Stimulated activated CD4-positive, alpha-beta T cell treated with anti-CD3 and anti-CD28 coated beads, Interleukin-2, amount 100 ng/mL, for 4 hours (primary cell): ENCODE measurements around the gene BCHE.
"Not testable (repeated sequence)": the region's sequence is repeated elsewhere in the genome, so short reads cannot be mapped to it uniquely, and the experiment has no call there.

Experiments used
- DNase-seq: peaks from one replicate; pipeline ENCODE4 v3.0.0-alpha.2; 2020; ENCODE audit warnings: low read depth

BCHE gene

DNA sequence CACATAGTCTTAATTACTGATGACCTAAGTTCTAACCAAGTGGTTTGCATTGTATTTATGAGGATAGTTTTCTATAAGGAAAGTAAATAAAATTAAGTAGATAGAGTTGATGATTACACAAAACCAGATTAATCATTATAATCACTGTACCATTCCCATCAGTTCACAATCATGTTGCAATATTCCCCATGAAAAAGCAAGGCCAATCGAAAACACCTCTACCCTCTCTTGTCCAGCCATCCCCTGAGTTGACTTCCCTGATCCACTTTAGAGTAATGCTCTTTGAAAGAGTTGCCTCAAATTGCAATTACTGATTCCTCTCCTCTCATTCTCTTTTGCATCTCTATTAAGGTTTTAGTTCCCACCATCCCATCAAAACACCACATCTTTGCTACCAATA, 21.0 kb downstream of the BCHE start:
- no peak for DNase-seq

DNA sequence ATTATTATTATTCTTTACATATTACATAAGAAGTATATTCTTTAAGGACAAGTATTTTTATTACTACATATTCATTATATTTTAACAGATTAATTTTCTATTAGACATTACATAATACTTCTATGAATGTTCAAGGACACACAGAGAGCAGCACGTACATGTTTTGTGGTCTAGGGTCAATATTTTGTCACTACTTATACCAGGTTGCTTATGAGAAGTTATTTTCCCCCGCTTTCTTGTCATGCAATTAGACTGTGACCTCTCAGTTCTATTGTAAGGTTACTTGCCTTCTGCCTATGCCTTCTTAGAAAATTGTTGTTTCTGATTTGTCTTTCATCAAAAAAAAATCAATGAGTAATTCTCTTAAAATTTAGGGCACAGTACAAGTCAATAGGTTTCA, 21.5 kb downstream of the BCHE start:
- DNase-seq = no peak

DNA sequence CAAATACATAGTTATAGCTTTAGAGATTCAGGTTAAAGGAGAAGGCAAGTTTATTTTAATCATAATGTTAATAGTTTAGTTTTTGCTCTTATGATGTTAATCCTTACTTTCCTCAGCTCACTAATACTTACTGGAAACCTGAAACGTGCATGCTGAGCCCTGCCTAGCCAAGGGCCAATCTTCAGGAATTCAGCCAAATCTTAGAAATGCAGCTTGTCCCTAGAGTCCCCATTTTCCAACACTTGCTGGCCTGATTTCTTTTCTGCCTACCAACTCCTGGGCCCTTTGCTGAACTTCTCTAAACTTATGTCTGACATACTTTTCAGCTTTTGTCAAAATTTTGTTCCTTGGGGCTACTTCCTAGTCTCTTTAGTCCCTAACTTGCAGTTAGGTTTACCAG, 22.8 kb downstream of the BCHE start:
- no peak for DNase-seq

DNA sequence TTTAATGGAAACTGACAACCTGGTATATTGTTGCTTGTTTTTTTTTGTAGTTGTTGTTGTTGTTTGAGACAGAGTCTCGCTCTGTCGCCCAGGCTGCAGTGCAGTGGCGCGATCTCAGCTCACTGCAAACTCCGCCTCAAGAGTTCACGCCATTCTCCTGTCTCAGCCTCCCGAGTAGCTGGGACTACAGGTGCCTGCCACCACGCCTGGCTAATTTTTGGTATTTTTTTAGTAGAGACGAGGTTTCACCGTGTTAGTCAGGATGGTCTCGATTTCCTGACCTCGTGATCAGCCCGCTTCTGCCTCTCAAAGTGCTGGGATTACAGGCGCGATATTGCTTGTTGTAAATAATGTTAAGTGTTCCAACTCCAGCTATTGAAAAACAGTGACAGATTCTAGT, 29.3 kb downstream of the BCHE start:
- DNase-seq = not testable (repeated sequence)

DNA sequence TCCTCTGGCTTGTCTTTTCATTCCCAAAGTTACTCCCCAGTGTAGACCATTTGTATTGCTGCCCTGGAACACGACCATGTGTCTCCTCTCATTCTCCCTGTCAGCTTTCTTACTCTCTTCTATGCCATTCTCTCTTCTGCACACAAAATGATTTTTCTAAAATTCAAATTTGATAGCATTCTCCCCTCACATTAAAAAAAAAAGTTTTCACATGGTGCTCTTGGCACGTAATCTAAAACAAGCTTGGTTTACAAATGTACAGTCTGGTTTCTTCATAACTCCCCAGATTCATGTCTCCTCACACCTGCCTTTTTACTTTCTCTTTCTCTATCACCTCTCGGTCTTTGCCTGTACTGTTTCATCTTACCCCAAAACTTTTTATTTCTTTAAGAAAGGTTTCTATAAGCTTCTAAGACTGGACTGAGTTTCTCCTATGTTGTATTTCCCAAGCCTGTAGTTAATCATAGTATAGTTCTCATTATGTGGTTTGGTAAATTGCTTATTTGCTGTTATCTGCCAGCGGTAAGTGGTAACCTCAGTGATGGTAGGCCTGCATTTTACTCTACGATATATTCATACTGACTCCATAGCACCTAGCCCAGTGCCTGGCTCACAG, 31.2 kb downstream of the BCHE start:
- no peak for DNase-seq

DNA sequence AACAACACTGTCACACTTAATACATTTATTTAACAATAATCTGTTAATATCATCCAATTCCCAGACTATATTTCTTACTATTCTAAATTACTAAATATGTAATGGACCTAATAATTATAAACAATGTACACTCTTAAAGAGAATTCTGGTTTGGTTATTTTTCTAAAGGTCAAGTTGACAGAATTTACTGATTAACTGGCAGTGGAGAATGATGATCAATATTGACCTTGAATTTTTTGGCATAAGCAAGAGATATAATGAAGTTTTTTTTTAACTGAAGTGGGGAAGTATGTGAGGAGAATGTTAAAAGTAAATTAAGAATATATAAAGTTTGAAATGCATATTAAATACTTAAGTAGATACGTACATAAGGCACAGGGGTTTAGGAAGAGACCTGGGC, 33.8 kb downstream of the BCHE start:
- DNase-seq = no peak

DNA sequence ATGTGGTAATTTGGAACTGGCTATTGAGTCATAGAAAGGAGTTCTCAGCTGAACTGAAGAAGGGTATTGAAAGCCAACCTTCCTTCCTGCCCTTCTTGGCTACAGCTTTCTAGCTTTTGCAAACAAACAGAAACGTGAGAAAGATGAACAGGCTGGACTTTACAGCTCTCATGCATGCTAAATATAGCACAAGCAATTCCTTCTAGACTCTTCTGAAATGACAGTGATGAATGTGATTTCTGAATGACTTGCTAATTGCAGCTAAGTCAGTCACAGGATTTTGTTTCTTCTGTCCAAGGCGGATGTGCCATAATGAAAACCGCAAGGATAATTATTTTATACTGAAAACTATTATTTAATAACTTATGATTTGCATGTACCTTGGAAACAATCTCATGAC, 36.3 kb downstream of the BCHE start:
- DNase-seq = no peak

DNA sequence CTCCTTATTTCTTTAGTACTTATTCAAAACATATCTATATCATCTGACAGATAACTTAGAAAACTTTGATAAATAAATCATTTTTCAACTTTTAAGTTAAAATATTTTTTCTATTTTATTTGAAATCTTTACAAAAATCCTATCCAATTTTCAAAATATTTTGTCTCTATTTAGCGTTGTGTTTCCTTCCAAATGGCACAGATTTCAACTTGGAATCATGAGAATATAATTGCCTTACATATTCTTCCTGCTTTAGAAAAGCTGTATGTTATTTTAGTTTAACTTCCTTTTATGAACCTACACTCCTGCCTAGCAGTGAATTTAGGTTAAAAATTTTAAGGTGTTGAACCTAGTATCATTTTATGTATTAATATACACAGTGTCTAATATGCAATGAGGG, 38.2 kb downstream of the BCHE start:
- DNase-seq = no peak

DNA sequence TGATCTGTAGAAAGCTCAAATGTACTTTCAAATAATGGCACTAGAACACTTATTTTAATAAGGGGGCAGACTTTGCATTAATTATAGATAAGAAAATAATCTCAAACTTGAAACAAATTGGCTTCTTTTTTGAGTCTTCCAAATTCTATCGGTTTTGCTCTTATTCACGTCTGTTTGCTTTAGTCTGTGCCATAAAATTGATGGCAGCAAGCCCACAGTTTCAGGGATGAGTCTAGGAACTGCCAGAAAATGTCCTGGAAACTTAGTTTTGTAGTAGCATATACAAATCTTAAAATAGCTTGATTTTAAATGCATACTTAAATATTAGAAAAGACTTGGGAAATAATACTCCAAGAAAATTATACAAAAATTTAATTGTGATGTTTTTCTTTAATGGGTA, 39.7 kb downstream of the BCHE start:
- DNase-seq = no peak

DNA sequence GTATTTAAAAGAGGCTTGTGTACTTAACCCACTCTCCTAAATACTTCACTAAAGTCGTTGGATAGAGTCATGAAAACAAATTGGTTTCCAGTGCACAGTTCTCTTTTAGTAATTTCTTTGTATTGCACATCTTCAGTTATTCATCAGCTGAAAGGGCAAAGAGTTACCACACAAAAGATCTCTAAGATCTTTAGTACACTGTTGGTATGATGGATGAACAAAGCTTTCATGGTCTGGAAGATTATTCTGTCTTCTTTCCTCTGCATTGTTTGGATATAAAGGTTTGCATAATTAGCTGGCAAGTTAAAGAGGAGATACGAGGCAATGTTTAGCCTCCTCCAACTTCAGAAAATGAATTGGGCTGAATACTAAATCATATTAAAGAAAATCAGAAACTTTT, 40.5 kb downstream of the BCHE start:
- no peak for DNase-seq

DNA sequence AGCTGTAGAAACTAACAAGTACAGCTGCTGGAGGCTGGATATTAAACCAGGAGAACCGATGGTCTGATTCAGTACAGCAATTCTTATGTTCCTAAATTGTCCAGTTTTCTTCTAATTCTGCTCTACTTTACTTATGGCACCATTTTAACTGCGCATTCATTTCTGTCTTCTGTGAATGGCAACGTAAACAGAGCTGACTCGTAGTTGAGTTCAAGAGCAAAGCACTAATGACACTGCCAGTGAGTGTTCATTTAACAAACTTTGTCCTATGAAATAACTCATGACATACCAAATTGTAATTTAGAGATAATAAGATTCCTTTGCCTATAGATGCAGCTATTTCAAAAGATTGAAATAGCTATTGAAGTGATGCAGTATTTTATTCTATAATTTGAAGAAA, 48.7 kb downstream of the BCHE start:
- DNase-seq = no peak

DNA sequence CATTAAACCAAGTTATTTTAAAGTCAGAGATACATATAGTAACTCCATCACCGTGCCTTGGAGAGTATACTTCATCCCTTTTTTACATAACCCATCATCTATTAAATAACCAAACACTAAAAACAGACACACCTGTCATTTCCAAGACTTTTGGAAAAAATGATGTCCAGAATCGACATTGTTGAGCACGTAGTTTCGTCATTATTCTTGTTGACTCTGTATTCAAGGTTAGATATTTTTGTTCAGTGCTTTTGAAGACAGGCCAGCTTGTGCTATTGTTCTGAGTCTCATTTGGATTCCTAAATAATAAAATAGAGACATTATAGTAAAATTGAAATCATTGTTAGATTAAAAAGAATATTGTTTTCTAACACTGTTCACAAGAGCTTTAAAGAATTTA, 51.2 kb downstream of the BCHE start:
- DNase-seq = no peak

DNA sequence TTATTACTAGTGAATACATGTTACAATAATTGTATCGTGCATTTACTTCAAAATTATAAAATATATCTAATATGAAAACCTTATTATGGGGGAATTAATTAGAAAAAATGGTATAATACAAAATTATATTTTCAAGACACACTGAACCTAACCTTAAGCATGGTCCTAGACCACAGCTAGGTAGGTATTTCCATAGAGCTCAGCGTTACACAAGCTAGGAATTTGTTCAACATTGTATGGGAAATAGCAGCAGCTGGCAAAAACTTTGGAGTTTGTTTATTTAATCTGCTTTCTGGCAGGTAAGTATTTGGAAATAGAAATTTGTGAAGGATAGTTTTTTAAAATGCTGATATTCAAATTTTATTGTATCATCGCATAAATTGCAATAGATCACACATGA, 52.9 kb downstream of the BCHE start:
- DNase-seq = no peak

DNA sequence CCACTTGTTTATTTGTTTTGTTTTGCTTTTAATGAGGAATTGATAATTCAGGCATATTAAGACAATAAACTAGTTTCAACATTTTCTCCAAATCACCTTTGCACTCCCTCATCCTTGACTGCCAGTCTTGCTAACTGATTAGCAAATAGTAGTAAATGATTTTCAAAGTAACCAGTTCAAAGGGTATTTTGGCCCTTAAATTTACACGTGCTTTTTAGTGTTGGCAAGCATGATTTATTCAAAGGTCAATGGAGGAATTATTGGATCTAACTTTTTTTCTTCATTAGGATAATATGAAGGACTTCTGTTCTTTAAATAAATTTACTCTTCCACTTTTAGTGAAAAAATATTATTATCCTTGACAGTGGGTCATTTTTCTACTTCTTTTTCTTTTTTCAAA, 53.8 kb downstream of the BCHE start:
- no peak for DNase-seq

DNA sequence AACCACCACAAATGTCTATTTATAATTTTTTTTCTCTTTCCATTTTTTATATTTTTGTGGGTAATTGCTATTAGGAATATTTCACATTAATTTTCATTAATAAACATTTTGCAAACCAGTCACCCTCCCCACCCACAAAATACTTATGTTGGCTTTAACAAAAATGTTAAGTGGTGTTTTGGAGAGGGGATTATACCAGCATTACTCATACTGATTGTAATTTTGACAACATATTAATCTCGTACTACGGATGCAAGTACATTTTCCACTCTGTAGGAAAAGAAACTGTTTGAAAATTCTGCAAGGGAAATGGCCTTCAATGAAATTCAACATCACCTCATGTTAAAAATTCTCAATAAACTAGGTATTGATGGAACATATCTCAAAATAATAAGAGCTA, 58.3 kb downstream of the BCHE start:
- DNase-seq = no peak

DNA sequence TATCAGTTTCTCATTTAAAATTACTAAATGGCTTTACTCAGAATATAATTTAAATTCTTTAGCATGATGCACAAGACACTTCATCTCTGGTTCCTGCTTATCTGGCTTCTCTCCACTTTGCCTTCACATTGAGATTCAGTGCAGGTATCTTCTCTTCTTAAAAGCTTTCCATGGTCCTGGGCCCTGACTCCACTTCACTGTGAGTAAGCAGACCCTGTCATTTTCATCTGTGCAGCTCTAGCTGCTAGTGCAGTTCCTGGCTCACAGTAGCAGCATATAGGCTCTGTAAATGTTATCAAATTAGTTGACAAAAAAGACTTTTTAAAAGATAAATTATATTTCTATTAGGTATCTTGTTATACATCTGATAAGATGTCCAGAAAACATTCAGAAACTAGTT, 58.8 kb downstream of the BCHE start:
- no peak for DNase-seq

DNA sequence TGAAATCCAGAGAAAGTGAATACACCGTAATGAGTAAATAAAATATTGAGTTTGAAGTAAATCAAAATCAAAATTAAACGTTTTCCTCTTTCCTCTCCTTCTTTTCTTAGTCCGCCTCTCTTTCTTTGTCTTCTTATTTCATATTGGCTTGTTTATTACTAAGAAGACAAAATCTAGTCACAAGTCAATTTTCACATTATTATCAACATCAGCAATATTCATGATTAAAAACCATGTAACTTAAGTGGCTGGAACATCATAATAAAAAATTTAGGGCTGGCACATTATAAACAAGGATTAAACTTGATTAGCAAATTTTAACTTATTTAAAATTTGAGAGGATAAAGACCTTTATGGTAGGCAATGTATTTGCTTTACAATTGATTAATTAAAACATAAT, 61.4 kb downstream of the BCHE start:
- no peak for DNase-seq

DNA sequence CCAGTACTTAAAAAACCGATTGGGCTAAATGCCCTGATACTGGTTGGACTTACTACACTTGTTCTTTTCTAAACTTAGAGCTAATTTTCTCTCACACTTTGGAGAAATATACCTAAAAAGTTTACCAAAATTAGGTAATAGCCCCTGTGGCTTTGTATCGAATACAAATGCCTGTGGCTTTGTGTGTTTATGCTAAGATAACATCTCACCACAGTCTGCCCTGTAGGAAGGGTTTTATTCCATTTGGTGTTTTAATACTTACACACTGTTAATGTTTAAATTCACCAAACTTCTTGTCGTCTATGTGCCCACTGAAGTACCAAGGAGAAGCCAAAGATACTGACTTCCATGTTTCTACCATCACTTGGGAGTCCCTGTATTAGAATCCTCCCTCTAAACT, 66.4 kb downstream of the BCHE start:
- no peak for DNase-seq

DNA sequence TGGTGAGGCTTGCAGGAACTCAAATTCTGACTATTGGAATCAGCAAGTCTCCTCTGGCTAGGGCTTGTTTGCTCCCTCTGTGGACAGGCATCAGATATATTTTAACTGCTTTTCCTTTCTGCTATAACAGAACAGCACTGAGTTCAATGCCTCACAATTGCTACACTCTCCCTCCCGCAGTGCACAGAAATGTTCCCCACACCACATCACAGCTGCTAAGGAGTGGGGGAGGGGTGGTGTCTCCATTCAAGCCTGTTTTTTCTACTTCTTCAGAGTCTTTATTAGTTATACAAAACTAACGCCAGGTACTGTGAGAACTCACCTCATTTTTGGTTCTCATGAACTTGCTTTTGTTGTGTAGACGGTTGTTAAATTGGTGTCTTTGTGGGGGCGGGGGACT, 68.5 kb downstream of the BCHE start:
- DNase-seq = no peak

DNA sequence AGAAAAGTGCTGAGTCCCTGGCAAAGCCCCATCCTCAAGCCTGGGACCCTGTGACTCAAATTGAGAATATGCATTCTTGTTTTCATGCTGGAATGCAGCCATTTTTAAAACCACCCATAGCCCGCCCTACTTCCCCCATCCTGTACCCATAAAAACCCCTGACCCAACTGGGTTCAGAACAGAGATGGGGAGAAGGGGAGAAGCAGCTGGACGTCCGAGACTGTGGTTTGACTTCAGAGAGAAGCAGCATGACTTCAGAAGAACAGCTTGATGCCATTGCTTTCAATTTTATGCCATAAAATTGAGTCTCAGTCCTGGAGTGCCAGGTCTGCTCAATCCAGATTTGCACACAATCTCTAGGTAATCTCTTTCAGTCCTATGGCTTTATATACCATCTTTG, 78.2 kb downstream of the BCHE start:
- DNase-seq = no peak

DNA sequence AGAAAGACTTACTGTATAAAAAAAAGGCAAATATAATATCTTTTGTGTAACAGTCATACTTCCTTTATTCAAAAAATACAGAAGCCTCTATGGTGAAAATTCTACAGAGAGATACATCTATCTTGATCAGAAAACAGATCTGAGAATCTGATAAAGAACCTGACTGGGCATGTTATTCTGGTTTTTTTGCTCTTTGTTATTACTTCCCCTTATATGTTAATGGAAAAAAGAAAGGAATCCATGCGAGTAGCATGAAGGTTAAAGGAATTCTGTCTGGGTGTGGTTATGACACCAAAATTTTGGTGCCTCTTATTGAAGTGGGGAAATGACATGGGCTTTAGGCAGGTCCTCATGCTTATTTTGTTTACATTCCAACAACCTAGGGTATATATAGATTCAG, 81.7 kb downstream of the BCHE start:
- no peak for DNase-seq

DNA sequence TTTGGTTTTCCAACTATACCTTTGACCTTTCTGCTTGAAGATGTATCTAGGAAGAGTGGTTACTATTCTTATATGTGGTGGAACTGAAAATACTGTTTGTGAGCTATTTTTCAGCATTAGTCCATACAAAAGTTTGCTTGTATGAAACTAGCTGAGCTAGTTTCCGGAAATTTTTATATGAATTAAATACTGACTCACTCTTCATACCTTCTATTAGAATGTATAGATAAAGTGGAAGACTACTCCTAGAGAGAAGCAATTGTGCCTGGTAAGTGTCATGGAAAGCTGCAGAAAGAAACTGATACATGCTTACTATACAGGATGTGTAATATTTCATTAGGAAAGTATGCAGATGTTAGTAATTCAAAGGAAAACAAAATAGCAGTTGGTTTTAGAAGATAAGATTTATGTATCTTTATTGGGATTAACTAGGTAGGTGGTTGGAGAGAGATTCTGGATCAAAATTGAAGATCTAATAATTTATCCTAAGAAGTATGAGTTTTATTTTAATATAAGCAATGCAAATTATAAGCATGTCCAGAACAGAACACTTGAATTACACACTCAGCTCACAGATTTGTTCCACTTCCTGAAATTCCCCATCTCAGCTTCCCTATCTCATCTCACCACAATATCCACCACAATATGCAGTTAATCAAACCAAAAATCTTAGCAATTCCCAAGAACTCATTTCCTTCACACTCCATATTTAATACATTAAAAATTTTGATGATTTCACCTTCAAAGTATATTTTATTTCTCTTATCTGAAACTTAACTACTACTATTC, 82.8 kb downstream of the BCHE start:
- DNase-seq = no peak

DNA sequence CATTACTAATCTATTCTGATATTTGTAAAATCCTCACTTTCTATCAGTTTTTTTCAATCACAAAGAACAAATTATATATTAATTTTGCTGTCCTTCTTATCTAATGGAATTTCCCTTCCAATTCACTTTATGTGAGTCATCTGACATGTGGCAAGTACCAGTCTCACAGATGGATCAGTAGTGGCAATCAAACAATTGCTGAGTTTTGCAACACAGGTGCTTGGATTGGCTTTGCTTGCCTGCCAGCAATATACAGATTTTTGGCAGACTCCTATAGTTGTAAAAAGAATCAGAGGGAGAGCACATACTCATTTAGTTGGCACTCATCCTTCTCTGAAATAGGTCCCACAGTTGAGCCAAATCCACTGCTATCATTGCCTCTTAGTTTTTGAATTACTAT, 83.7 kb downstream of the BCHE start:
- no peak for DNase-seq

DNA sequence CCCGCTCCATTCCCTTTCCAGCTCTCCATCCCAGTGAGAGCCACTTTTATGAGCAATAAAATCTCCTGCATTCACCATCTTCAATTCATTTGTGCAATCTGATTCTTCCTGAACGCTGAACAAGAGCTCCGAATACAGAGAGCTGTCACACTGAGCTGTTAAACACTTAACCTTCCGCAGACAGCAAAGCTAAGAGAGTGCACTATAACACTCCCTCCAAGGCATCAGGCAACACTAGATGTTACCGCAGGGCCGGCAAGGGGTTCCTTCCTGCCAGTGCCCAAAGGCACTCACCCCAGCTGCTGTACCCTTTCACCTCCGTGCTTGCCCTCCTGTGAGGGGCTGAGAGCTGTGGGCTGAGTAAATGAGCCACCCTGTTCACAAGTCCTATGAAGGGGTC, 85.6 kb downstream of the BCHE start:
- no peak for DNase-seq
